C4-2B (cell line): ENCODE measurements around the gene XPNPEP2.
"Not testable (repeated sequence)": the region's sequence is repeated elsewhere in the genome, so short reads cannot be mapped to it uniquely, and the experiment has no call there.

Source experiments
- H3K27ac ChIP-seq: fragments of 450-650 bp; 2 replicates; pipeline ENCODE4 v1.5.1; 2017
- CTCF ChIP-seq: fragments of 450-650 bp; conservative IDR thresholded peaks from 2 replicates; pipeline ENCODE4 v1.5.1; 2017; ENCODE audit warnings: mild to moderate bottlenecking
- ZFX ChIP-seq: fragments of 450-650 bp; IDR thresholded peaks from 2 replicates; pipeline ENCODE4 v1.6.1; 2017

XPNPEP2 gene

DNA sequence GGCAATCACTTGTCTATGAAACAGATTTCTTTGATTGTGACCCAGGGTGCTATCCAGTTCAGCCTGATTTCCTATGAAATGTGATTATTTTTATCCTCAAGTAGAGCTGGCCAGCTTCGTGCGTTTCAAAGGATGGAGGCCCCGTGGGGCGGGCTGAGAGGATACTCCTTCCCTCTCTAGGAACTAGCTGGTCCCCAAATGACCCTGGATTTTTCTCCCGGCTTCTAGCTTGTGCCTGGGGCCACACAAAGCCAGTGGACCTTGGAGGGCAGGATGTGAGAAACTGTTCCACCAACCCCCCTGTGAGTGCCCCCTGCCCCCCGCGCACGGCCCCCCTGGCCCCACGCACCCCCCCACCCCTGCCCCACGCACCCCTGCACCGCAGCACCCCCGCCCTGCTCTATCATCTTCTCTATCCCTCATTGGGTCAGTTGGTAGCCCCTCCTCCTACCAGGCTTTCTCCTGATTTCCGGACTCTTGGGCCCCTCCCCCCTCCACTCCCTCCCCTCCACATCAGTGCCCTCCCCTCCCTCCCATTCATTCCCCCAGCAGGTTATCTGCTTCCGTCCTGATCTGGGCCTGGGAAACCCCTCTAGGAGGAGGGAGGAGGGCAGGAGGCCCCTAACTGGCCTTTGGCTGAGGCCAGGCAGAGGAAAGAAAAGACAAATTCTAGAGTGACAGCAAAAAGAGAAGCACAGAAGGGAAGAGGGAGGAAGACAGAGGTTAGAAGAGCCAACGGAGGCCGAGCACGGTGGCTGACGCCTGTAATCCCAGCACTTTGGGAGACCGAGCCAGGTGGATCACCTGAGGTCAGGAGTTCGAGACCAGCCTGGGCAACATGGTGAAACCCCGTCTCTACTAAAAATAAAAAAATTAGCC lies 3.3 kb downstream of the XPNPEP2 start:
- no peak for TF ChIP-seq CTCF
- H3K27ac ChIP-seq: no peak overlapping the region

- not testable (repeated sequence) for H3K27ac ChIP-seq
These were observed 4.0 kb downstream of the XPNPEP2 start for GRCh38 chrX:129742759-129743152.

DNA sequence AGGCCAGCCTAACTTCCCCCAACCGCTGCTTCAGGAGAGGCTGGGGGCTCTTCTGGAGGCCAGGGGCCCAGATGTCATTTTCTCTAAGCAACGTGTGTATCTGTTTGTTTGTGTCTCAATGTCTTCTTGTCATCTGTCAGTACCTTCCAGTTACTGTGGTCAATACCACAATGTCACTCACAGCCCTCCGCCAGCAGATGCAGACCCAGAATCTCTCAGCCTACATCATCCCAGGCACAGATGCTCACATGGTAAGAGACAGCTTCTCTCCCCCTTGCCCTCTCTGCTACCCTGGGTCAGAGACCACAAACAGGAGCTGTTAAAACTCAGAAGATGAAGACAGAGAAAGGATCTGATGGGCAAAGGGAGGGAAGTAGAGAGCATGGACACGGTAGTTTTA lies 5.0 kb downstream of the XPNPEP2 start:
- no peak overlapping the region for H3K27ac ChIP-seq
- TF ChIP-seq ZFX: no peak
- no peak for TF ChIP-seq CTCF

- TF ChIP-seq ZFX (no peak), CTCF (no peak)
- no peak overlapping the region for H3K27ac ChIP-seq
These were observed 6.1 kb downstream of the XPNPEP2 start for GRCh38 chrX:129744861-129745321.

- H3K27ac ChIP-seq: no peak overlapping the region
- no peak for TF ChIP-seq ZFX
- no peak for TF ChIP-seq CTCF
These were observed 8.0 kb downstream of the XPNPEP2 start for GRCh38 chrX:129746557-129747470.

DNA sequence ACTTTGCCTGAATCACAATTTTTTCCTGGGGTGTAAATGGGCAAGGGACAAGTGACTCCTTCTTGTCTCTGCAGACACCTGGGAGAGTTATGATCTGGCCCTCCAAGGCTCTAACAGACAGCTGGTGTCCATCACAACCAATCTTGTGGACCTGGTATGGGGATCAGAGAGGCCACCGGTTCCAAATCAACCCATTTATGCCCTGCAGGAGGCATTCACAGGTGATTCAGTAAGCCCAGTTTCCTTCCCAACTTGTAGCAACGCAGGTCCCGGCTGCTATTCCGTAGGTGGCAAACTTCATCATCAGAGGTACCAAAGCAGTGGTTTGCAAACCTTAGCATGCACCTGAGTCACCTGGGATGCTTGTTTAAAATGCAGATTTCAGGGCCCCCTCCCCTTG lies 8.8 kb downstream of the XPNPEP2 start:
- H3K27ac ChIP-seq: no peak overlapping the region
- TF ChIP-seq CTCF (no peak), ZFX (no peak)

- no peak for TF ChIP-seq ZFX
- no peak for TF ChIP-seq CTCF
- no peak overlapping the region for H3K27ac ChIP-seq
These were observed 9.5 kb downstream of the XPNPEP2 start for GRCh38 chrX:129748305-129748704.
